Endothelial cell of umbilical vein (primary cell): ENCODE data around the gene SLC22A15. TPM values are rescaled to one million over a fixed set of nuclear protein-coding genes. Genes with fewer than 3 reads are reported as not detected.

Experiments
- BruUV-seq: library from RNA; stranded (reverse); fragments of 400-500 nt; replicated peaks from 2 replicates; lab custom pipeline; 2021; lab: Mats Ljungman, UMichigan
- CTCF ChIA-PET: fragments of 300-600, 350-600 bp; sonication (Branson Sonifier 250); formaldehyde crosslinking; loops from one replicate; lab custom pipeline; 2021; ENCODE audit warnings: antibody characterized with exemption, inconsistent platforms; lab: Charles Lee
- POLR2A ChIA-PET: fragments of 300-600, 350-600 bp; sonication (Branson Sonifier 250); formaldehyde crosslinking; loops from one replicate; lab custom pipeline; 2021; ENCODE audit warnings: antibody characterized with exemption, inconsistent platforms; lab: Charles Lee
- DNase-seq: peaks from one replicate; pipeline ENCODE4 v3.0.0-alpha.2; 2011; ENCODE audit warnings: low read depth, low spot score
- FAIRE-seq: peaks from 2 replicates; lab custom pipeline; 2011; peaks lifted over from hg19 to GRCh38; lab: Jason Lieb, UNC
- H2AFZ ChIP-seq: 2 replicates; pipeline ENCODE4 v1.6.0; 2012; ENCODE audit warnings: low read depth, low read length, control low read depth, inconsistent platforms
- H3K27ac ChIP-seq: 2 replicates; pipeline ENCODE4 v1.5.1; 2011; ENCODE audit warnings: low read depth, mild to moderate bottlenecking, control low read depth, low read length, moderate library complexity; ENCODE audit not compliant: insufficient read depth
- H3K27me3 ChIP-seq, 2 experiments: 2 replicates each; pipeline versions ENCODE4 v1.6.0 to v1.6.1; 2011; ENCODE audit warnings: low read length in 2 of 2, mixed read lengths in 1 of 2; ENCODE audit not compliant: control insufficient read depth in 2 of 2, insufficient read depth in 2 of 2
- H3K36me3 ChIP-seq, 2 experiments: 2 replicates in 1 of 2; 3 replicates in 1 of 2; pipeline ENCODE4 v1.5.1; 2011; ENCODE audit warnings: low read length in 2 of 2, mild to moderate bottlenecking in 1 of 2, moderate library complexity in 1 of 2; ENCODE audit not compliant: control insufficient read depth in 2 of 2, insufficient read depth in 2 of 2; ENCODE audit errors: extremely low read depth in 1 of 2
- H3K4me1 ChIP-seq: 3 replicates; pipeline ENCODE4 v1.5.1; 2011; ENCODE audit warnings: mild to moderate bottlenecking, low read length; ENCODE audit not compliant: control insufficient read depth, insufficient read depth; ENCODE audit errors: extremely low read depth
- H3K4me2 ChIP-seq: 2 replicates; pipeline ENCODE4 v1.6.1; 2011; ENCODE audit warnings: low read length, control low read depth, mixed read lengths; ENCODE audit not compliant: insufficient read depth
- H3K4me3 ChIP-seq, 3 experiments: fragments of 200-600 bp in 1 of 3; sonication (generic), shearing (Covaris generic) in 1 of 3; replicated peaks in 1 of 3; 2 replicates each; pipeline ENCODE4 v1.5.1; 2011 to 2016; ENCODE audit warnings: control low read depth in 3 of 3, low read length in 3 of 3, mild to moderate bottlenecking in 2 of 3, inconsistent platforms in 1 of 3, low read depth in 1 of 3, moderate library complexity in 1 of 3; ENCODE audit not compliant: insufficient read depth in 1 of 3
- H3K79me2 ChIP-seq: 2 replicates; pipeline ENCODE4 v1.6.0; 2012; ENCODE audit warnings: low read length, inconsistent platforms; ENCODE audit not compliant: control insufficient read depth, insufficient read depth
- H3K9ac ChIP-seq: replicated peaks from 2 replicates; pipeline ENCODE3; 2011; ENCODE audit warnings: low read length, control low read depth; ENCODE audit not compliant: insufficient read depth; ENCODE audit errors: extremely low read depth
- H3K9me1 ChIP-seq: replicated peaks from 3 replicates; pipeline ENCODE4 v1.6.0; 2011; ENCODE audit warnings: mild to moderate bottlenecking, low read length; ENCODE audit not compliant: control insufficient read depth, insufficient read depth; ENCODE audit errors: extremely low read depth
- H3K9me3 ChIP-seq: replicated peaks from 2 replicates; pipeline ENCODE4 v1.5.1; 2012; ENCODE audit warnings: low read length, inconsistent platforms; ENCODE audit not compliant: control insufficient read depth, insufficient read depth
- H4K20me1 ChIP-seq: replicated peaks from 2 replicates; pipeline ENCODE3; 2011; ENCODE audit warnings: mild to moderate bottlenecking, low read length; ENCODE audit not compliant: control insufficient read depth, insufficient read depth; ENCODE audit errors: extremely low read depth
- EZH2 ChIP-seq: IDR thresholded peaks from 2 replicates; pipeline ENCODE4 v1.6.1; 2012; ENCODE audit warnings: borderline replicate concordance, low read depth, mild to moderate bottlenecking, moderate library complexity, low read length, inconsistent platforms; ENCODE audit not compliant: severe bottlenecking
- FOS ChIP-seq: IDR thresholded peaks from 2 replicates; pipeline ENCODE4 v1.6.1; 2011; ENCODE audit warnings: mild to moderate bottlenecking, low read length, moderate library complexity, borderline replicate concordance; ENCODE audit not compliant: insufficient read depth
- GATA2 ChIP-seq: IDR thresholded peaks from 2 replicates; pipeline ENCODE4 v1.7.0; 2011; ENCODE audit warnings: low read depth, mild to moderate bottlenecking, moderate library complexity, mixed read lengths, low read length; ENCODE audit not compliant: insufficient read length, insufficient read depth
- JUN ChIP-seq: IDR thresholded peaks from 2 replicates; pipeline ENCODE4 v1.6.1; 2011; ENCODE audit warnings: borderline replicate concordance, low read depth; ENCODE audit not compliant: insufficient read length, insufficient read depth
- MYC ChIP-seq: IDR thresholded peaks from one replicate; pipeline ENCODE4 v1.6.1; 2011; ENCODE audit warnings: mild to moderate bottlenecking, low read depth, low read length
- POLR2A ChIP-seq: IDR thresholded peaks from 2 replicates; pipeline ENCODE4 v1.6.1; 2012; ENCODE audit warnings: low read depth, mild to moderate bottlenecking, control low read depth, low read length
- POLR2AphosphoS5 ChIP-seq: IDR thresholded peaks from 2 replicates; pipeline ENCODE4 v1.6.1; 2012; ENCODE audit warnings: low read depth, mild to moderate bottlenecking, control low read depth, low read length, moderate library complexity; ENCODE audit not compliant: insufficient read depth
- dilution Hi-C: fragments of 300-500 bp; cut with MboI; formaldehyde crosslinking; loops from one replicate; pipeline ENCODE4 v1.15.0; 2019; ENCODE audit warnings: low sequenced_read_pairs; ENCODE audit not compliant: extremely low pct_ligation_motif_present
- intact Hi-C: fragments of 100-400 bp; cut with micrococcal nuclease; formaldehyde crosslinking; loops from one replicate; pipeline ENCODE4 v1.10.0; 2022
- polyA plus RNA-seq, 4 experiments: library from polyadenylated mRNA; depleted of rRNA in 3 of 4; stranded (reverse) in 3 of 4; unstranded in 1 of 4; fragments of >200 nt; gene quantifications; 2 replicates each; pipeline versions ENCODE4 v1.2.1 to v1.2.3, GENCODE V29; 2011 to 2012; ENCODE audit warnings: missing spikeins in 1 of 4
- total RNA-seq: library from RNA; stranded (reverse); gene quantifications from 2 replicates; pipeline ENCODE4 v1.2.3, GENCODE V29; 2021
- TF ChIP-seq, protein P1 (sequence below), 2 donors: IDR thresholded peaks; 1 replicate in 1 of 2; 2 replicates in 1 of 2; pipeline ENCODE4 v1.5.1; 2011; ENCODE audit warnings: low read length in 2 of 2, mild to moderate bottlenecking in 2 of 2, moderate library complexity in 2 of 2, control low read depth in 1 of 2, inconsistent platforms in 1 of 2, low read depth in 1 of 2; ENCODE audit not compliant: insufficient read depth in 1 of 2; ENCODE audit errors: extremely low read depth in 1 of 2
- TF ChIP-seq, protein P2 (sequence below): IDR thresholded peaks from 2 replicates; pipeline ENCODE4 v1.6.1; 2011; ENCODE audit not compliant: insufficient read depth, insufficient read length

The SLC22A15 gene
- total and polyA plus RNA-seq, 2 donors (not counting 3 experiments of a cell fraction or from before 2014, with no cell fraction given): 0.44 TPM; not detected in 1

DNA sequence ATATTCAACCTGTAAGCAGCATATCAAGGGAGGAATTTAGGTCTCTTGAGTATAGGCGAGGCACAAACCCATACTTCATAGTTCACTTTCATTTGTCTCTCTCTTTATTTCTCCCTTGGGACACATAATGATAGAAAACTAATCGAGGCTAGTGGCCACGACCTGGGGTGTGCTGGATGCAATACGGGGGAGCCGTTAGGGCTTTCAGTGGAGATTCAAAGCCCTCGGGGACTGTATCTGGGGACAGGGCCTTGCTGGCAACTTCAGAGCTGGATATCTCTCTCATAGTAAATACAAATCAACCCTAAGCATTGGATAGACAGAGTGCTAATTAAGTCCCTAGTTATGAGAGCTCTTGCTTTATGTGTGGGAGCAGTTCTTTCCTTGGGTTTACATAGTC, 36.9 kb upstream of the SLC22A15 start:
- intact Hi-C loops: no loop called here
- ChIA-PET CTCF (no interaction called here), POLR2A (no interaction called here)
- Histone ChIP-seq H2AFZ (no peak overlapping the region), H3K36me3 (no peaks in the 10 kb centered on the region), H4K20me1 (no peaks in the 10 kb centered on the region), H3K79me2 (no peaks in the 10 kb centered on the region), H3K4me1 (no peaks in the 10 kb centered on the region), H3K4me2 (no peak overlapping the region), H3K27me3 (no peaks in the 10 kb centered on the region), H3K4me3 (no peak overlapping the region), H3K27ac (no peak overlapping the region), H3K9me1 (no peaks in the 10 kb centered on the region), H3K9ac (no peak overlapping the region), H3K9me3 (no peaks in the 10 kb centered on the region)
- no peak for TF ChIP-seq EZH2
- TF ChIP-seq, protein P1, sequence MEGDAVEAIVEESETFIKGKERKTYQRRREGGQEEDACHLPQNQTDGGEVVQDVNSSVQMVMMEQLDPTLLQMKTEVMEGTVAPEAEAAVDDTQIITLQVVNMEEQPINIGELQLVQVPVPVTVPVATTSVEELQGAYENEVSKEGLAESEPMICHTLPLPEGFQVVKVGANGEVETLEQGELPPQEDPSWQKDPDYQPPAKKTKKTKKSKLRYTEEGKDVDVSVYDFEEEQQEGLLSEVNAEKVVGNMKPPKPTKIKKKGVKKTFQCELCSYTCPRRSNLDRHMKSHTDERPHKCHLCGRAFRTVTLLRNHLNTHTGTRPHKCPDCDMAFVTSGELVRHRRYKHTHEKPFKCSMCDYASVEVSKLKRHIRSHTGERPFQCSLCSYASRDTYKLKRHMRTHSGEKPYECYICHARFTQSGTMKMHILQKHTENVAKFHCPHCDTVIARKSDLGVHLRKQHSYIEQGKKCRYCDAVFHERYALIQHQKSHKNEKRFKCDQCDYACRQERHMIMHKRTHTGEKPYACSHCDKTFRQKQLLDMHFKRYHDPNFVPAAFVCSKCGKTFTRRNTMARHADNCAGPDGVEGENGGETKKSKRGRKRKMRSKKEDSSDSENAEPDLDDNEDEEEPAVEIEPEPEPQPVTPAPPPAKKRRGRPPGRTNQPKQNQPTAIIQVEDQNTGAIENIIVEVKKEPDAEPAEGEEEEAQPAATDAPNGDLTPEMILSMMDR (IDR thresholded peaks at IDR 0.05; ENCODE audit: extremely low read depth in 1 of 2, insufficient read depth in 1 of 2, low read depth in 1 of 2, low read length in 2 of 2): no peak
- no peak for TF ChIP-seq POLR2A
- TF ChIP-seq GATA2: no peak
- no peak for TF ChIP-seq MYC
- TF ChIP-seq, protein P2, sequence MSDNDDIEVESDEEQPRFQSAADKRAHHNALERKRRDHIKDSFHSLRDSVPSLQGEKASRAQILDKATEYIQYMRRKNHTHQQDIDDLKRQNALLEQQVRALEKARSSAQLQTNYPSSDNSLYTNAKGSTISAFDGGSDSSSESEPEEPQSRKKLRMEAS: no peak
- TF ChIP-seq FOS: no peak
- TF ChIP-seq JUN: no peak
- no peak for TF ChIP-seq POLR2AphosphoS5
- FAIRE-seq (no peak), DNase-seq (no peak)
- BruUV-seq: no TSS peak
- dilution Hi-C loops: no loop called here
